Pons (tissue), 1 donor: ENCODE data around the gene FARS2.
"Not testable (repeated sequence)": the region's sequence is repeated elsewhere in the genome, so short reads cannot be mapped to it uniquely, and the experiment has no call there.

Experiments
- DNase-seq: peaks from one replicate; pipeline ENCODE4 v3.0.0-alpha.2; 2016; ENCODE audit warnings: low spot score

FARS2 gene

GRCh38 chr6:5636210-5637030, 375.1 kb downstream of the FARS2 start:
- no peak for DNase-seq

- no peak for DNase-seq
Observed at GRCh38 chr6:5637714-5638113, 376.4 kb downstream of the FARS2 start.

- peak; percentile 86 for DNase-seq
Observed at GRCh38 chr6:5638666-5639065, 377.4 kb downstream of the FARS2 start.

GRCh38 chr6:5639193-5639592, 377.9 kb downstream of the FARS2 start:
- no peak for DNase-seq

- no peak for DNase-seq
Observed at GRCh38 chr6:5640614-5641013, 379.3 kb downstream of the FARS2 start.

GRCh38 chr6:5644523-5645185, 383.3 kb downstream of the FARS2 start:
- DNase-seq, result no peak

GRCh38 chr6:5645328-5646290, 384.3 kb downstream of the FARS2 start:
- no peak for DNase-seq

- no peak for DNase-seq
Observed at GRCh38 chr6:5652406-5653137, 391.3 kb downstream of the FARS2 start.

- DNase-seq, result no peak
Observed at GRCh38 chr6:5653801-5654200, 392.5 kb downstream of the FARS2 start.

GRCh38 chr6:5656226-5656625, 394.9 kb downstream of the FARS2 start:
- no peak for DNase-seq

- DNase-seq, result not testable (repeated sequence)
Observed at GRCh38 chr6:5656695-5657094, 395.4 kb downstream of the FARS2 start.

GRCh38 chr6:5657684-5658430, 396.5 kb downstream of the FARS2 start:
- no peak for DNase-seq

- DNase-seq, result no peak
Observed at GRCh38 chr6:5659467-5659866, 398.2 kb downstream of the FARS2 start.

GRCh38 chr6:5660772-5661171, 399.5 kb downstream of the FARS2 start:
- DNase-seq, result no peak

- no peak for DNase-seq
Observed at GRCh38 chr6:5662797-5663196, 401.5 kb downstream of the FARS2 start.

- DNase-seq, result no peak
Observed at GRCh38 chr6:5663259-5663658, 401.9 kb downstream of the FARS2 start.

GRCh38 chr6:5663739-5664138, 402.4 kb downstream of the FARS2 start:
- no peak for DNase-seq

- no peak for DNase-seq
Observed at GRCh38 chr6:5664149-5664548, 402.8 kb downstream of the FARS2 start.

- no peak for DNase-seq
Observed at GRCh38 chr6:5665173-5665572, 403.9 kb downstream of the FARS2 start.

GRCh38 chr6:5665667-5666066, 404.4 kb downstream of the FARS2 start:
- DNase-seq, result no peak

GRCh38 chr6:5666695-5667094, 405.4 kb downstream of the FARS2 start:
- DNase-seq, result no peak
